Epithelial cell of esophagus (primary cell): ENCODE measurements around the gene HUS1.
"Not testable (repeated sequence)": the region's sequence is repeated elsewhere in the genome, so short reads cannot be mapped to it uniquely, and the experiment has no call there.

Source experiments
- DNase-seq: peaks from one replicate; pipeline ENCODE4 v3.0.0; 2010; ENCODE audit warnings: low read depth
- H3K4me3 ChIP-seq: 2 replicates; pipeline ENCODE4 v1.5.1; 2011; ENCODE audit warnings: mild to moderate bottlenecking, low read length, control low read depth
- TF ChIP-seq, protein P1 (sequence below): IDR thresholded peaks from 2 replicates; pipeline ENCODE4 v1.5.1; 2011; ENCODE audit warnings: low read depth, mild to moderate bottlenecking, low read length, control low read depth, inconsistent platforms; ENCODE audit not compliant: insufficient read depth; ENCODE audit errors: missing control alignments

Gene HUS1

DNA sequence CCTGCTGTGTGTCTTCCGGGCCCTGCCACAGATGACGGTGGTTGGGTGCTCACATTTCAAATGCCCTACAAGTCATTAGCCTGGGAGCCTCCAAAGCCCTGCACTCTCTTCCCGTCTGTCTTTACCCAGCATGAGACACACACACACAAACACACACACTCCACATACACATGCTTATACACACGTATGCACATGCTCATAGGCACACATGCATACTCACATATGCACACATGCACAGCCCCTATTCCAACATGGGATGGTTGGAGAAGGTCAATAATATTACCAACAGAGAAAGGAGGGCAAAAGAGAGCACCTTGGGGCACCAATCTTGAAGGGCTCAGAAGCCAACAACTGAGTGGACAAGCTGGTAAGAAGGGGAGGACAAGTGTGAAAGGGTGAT lies 30.5 kb upstream of the HUS1 start:
- TF ChIP-seq, protein P1, sequence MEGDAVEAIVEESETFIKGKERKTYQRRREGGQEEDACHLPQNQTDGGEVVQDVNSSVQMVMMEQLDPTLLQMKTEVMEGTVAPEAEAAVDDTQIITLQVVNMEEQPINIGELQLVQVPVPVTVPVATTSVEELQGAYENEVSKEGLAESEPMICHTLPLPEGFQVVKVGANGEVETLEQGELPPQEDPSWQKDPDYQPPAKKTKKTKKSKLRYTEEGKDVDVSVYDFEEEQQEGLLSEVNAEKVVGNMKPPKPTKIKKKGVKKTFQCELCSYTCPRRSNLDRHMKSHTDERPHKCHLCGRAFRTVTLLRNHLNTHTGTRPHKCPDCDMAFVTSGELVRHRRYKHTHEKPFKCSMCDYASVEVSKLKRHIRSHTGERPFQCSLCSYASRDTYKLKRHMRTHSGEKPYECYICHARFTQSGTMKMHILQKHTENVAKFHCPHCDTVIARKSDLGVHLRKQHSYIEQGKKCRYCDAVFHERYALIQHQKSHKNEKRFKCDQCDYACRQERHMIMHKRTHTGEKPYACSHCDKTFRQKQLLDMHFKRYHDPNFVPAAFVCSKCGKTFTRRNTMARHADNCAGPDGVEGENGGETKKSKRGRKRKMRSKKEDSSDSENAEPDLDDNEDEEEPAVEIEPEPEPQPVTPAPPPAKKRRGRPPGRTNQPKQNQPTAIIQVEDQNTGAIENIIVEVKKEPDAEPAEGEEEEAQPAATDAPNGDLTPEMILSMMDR = no peak
- no peak for DNase-seq

DNA sequence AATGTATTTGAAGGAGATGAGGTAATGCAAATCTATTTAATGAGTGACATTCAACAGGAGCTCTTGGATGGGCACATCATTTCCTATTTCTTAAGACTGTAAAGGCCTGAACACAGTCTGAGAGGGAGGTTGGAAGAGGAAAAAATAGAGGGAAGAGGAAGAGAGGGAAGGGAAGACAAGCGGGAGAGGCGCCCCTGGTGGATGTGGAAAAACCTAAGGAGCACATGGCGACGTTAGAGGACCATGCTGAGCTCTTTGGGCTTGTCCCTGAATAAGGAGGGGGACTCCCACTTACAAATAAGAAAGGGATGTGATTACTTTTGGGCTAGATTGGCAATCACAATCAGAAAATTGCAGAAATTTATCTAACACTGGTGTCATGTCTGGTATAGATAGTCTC lies 29.8 kb upstream of the HUS1 start:
- no peak overlapping the region for H3K4me3 ChIP-seq
- TF ChIP-seq, protein P1 = no peak

More for the DNA sequence above, 30.5 kb upstream of the HUS1 start:
- H3K4me3 ChIP-seq = no peak overlapping the region

DNA sequence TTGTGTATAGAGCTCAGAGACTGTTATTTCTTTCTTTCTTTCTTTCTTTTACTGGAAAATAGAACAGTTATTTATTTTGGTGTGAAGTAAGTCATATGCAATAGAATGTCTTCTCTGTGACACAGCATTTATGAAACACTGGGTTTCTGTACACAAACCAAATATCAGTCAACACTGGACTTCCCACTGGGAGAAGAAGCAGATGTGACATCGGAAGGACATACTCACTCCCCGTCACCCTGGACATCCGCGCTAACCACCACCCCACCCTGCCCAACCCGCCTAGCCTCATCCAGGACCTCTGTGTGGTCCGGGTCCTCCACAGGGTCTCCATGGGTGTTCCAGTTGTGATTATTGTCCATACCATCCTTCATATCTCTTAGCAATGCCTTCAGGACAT lies 27.5 kb upstream of the HUS1 start:
- DNase-seq = no peak
- TF ChIP-seq, protein P1 = no peak
- no peak overlapping the region for H3K4me3 ChIP-seq

More for the DNA sequence above, 29.8 kb upstream of the HUS1 start:
- DNase-seq = no peak

DNA sequence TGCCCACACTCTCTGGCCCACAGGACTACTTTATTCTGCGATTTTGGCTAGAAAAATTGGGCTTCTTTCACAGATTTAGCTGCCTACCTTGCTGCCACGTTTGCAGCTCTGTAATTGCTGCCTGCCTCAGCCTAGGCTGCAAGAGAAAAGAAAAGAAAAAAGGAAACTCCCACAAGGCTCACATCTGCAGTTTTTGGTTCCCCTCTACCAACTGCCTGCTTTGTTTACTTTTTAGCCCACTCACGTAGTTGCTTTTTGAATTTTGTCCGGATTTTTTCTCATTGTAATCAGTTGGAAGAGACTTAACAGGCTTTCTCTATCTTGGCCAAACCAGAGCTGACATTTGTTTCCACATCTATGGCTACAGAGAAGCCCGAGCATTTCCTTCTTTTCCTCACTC lies 25.2 kb upstream of the HUS1 start:
- TF ChIP-seq, protein P1 = no peak
- no peak overlapping the region for H3K4me3 ChIP-seq
- no peak for DNase-seq

DNA sequence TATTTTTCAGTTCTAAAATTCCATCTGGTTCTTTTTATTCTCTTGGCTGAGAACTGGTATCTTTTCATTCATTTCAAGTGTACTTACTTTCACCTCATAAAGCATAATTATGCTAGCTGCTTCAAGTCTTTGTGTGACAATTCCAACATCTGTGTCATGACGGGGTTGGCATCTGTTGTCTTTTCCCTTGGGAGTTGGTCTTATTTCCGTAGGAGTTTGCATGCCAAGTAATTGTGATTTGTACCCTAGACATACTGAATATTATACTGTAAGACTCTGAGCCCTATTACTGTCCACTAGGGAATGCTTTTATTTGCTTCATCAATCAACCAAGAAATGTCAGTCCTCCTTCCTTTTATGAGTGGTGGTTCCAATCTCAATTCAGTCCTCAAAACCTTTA lies 24.6 kb upstream of the HUS1 start:
- DNase-seq = no peak
- H3K4me3 ChIP-seq = no peak overlapping the region

DNA sequence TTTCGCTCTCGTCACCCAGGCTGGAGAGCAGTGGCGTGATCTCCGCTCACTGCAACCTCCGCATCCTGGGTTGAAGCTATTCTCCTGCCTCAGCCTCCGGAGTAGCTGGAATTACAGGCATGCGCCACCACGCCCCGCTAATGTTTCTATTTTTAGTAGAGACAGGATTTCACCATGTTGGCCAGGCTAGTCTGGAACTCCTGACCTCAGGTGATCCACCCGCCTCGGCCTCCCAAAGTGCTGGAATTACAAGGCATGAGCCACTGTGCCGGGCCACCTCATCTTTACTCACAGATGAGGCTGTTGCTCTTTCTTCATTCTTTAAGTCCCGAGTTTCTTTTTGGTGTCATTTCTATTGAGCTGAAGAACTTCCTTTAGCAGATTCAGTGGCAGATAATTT lies 20.7 kb upstream of the HUS1 start:
- H3K4me3 ChIP-seq = not testable (repeated sequence)

More for the DNA sequence above, 24.6 kb upstream of the HUS1 start:
- TF ChIP-seq, protein P1 = no peak

DNA sequence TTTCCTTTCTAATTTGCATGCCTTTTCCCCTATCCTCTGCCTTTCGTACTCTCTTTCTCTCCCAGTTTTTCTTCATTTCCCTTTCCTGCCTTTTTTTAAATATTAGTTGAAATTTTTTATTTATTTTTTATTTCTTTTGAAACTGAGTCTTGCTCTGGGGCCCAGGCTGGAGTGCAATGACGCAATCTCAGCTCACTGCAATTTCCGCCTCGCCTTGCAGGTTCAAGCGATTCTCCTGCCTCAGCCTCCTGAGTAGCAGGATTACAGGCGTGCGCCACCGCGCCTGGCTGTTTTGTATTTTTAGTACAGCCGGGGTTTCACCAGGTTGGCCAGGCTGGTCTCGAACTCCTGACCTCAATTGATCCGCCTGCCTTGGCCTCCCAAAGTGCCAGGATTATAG lies 20.0 kb upstream of the HUS1 start:
- H3K4me3 ChIP-seq = no peak overlapping the region
- DNase-seq = no peak
- TF ChIP-seq, protein P1 = no peak

More for the DNA sequence above, 20.7 kb upstream of the HUS1 start:
- DNase-seq = peak; percentile 81
